HG03521 (cell line): ENCODE results near the gene LGR5.

ENCODE experiments used
- ATAC-seq: cut with Tn5 transposase; IDR thresholded peaks from one replicate; pipeline ENCODE4 v1.9.1; 2021; ENCODE audit warnings: mild to moderate bottlenecking, moderate library complexity; ENCODE audit not compliant: unreplicated experiment

Gene LGR5, protein sequence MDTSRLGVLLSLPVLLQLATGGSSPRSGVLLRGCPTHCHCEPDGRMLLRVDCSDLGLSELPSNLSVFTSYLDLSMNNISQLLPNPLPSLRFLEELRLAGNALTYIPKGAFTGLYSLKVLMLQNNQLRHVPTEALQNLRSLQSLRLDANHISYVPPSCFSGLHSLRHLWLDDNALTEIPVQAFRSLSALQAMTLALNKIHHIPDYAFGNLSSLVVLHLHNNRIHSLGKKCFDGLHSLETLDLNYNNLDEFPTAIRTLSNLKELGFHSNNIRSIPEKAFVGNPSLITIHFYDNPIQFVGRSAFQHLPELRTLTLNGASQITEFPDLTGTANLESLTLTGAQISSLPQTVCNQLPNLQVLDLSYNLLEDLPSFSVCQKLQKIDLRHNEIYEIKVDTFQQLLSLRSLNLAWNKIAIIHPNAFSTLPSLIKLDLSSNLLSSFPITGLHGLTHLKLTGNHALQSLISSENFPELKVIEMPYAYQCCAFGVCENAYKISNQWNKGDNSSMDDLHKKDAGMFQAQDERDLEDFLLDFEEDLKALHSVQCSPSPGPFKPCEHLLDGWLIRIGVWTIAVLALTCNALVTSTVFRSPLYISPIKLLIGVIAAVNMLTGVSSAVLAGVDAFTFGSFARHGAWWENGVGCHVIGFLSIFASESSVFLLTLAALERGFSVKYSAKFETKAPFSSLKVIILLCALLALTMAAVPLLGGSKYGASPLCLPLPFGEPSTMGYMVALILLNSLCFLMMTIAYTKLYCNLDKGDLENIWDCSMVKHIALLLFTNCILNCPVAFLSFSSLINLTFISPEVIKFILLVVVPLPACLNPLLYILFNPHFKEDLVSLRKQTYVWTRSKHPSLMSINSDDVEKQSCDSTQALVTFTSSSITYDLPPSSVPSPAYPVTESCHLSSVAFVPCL

DNA sequence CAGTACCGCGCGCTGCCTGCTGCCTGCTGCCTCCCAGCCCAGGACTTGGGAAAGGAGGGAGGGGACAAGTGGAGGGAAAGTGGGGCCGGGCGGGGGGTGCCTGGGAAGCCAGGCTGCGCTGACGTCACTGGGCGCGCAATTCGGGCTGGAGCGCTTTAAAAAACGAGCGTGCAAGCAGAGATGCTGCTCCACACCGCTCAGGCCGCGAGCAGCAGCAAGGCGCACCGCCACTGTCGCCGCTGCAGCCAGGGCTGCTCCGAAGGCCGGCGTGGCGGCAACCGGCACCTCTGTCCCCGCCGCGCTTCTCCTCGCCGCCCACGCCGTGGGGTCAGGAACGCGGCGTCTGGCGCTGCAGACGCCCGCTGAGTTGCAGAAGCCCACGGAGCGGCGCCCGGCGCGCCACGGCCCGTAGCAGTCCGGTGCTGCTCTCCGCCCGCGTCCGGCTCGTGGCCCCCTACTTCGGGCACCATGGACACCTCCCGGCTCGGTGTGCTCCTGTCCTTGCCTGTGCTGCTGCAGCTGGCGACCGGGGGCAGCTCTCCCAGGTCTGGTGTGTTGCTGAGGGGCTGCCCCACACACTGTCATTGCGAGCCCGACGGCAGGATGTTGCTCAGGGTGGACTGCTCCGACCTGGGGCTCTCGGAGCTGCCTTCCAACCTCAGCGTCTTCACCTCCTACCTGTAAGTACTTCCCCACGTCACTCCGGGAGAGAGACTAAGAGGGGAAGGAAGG lies at the start of gene LGR5:
TSS of gene LGR5 (plus strand) at position 186 of the 732 bp plus-strand sequence. CDS start at position 469, 283 bp downstream.
- peak; percentile 37 for ATAC-seq

DNA sequence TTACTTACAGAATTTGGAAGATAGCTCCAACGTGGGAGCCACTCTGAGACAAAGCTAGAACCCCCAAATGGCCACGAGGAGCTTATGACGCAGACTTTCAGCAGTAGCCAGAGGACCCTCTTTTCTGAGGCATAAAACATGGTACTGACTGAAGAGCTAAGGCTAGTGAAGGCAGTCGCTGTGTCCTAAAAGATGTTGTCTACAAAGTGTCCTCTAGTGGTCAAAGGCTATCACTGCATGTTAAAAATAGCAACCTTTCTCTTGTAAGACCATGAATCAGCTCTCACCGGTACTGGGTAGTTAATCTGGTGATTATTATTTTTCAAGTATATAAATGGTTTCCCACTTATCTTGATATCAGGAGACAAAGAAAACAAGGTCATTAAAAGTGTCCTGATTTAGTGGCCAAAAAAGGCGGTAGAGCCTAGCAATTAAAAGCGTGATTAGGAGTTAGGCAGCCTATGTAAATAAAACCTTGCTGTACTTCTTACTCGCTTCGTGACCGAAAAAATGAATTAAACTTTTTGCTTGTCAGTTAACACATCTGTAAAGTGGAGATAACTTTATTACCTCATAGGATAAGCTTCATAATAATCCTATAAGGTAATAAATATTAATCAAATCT lies 47.0 kb upstream of the LGR5 start:
- peak; percentile 90 for ATAC-seq

DNA sequence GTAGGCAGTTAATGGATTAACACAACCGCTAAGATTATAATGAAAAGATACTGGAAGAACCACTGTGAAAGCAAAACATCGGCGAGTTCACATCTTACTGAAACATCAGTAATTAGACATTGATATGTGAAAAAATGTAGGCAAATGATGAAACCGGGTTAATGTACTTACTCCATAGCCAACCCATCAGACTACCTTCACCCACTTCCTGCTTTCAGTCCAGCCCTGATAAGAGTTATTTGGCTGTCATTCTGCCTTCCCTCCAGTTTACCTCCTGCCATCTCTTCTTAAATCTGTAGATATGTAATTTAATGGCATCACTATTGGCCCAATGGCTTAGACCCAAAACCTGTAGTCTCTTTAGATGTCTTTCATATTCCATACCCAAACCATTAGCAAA lies 46.0 kb upstream of the LGR5 start:
- no peak for ATAC-seq

DNA sequence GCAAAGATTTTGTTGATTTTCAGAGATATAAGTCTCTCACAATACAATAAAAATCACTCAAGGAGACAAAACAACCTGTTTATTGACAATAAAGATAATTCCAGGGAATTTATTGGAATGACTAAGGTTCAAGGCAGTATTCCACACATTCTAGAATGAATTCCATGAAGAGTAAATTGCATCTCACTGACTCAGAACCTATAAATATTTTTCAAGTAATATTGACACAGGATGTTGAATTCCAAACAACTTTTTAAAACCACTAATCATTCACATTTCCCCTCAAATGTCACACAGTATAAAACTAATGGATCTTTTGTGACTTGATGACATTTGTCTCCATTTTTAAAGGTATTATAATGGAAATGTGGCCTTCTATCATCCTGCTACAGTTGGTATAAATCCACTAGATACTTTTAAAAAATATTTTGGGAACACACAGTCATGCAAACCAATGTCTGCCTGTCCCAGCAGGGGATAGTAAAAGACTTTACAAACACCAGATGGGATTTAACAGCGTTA lies 42.1 kb upstream of the LGR5 start:
- ATAC-seq = no peak

DNA sequence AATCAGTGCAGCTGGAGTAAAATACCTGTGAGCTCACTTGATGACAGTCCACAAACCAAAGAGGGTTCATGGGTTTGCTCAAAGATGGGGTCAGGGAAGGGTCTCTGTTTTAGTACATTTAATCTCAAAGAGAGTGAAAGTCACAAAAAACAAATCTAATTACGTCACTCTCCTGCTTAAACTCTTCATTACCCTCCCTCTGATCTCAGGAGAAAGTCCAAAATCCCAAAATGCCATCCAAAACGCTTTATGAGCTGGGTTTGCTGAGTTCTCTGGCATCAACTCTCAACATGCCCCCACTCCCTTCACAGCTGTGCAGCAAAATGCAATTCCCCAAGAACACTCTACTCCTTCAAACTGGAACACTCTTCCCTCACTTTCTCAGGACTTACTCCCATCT lies 40.4 kb upstream of the LGR5 start:
- no peak for ATAC-seq

DNA sequence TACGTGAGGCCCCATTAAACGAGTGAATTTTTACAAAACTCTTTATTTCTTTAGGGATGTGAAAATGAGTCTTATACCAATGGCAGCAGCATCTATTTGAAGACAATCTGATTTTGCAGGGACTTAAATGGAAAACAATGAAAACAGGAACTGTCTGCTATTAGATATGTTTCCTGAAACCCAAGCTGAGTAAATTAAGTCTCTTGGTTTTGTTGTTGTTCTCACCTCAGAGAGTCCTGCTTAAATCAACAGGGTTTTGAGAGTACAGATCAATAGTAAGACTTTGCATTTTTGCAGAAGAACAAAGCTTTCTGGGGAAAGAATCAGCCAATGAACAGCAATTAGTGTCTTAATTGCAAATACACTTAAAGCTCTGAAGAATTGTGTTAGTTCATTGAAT lies 39.1 kb upstream of the LGR5 start:
- no peak for ATAC-seq

DNA sequence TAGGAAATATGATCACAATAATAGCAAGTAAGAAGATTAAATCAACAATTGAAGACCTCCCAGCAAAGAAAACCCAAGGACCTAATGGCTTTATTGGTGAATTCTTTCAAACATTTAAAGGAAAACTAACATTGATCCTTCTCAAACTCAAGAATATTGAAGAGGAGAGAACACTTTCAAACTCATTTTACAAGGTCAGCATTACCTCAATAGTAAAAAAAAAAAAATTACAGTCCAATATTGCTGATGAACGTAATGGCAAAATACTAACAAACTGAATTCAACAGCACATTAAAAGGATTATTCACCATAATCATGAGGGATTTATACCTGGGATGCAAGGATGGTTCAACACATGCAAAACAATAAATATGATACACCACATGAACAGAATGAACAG lies 33.7 kb upstream of the LGR5 start:
- ATAC-seq = no peak

DNA sequence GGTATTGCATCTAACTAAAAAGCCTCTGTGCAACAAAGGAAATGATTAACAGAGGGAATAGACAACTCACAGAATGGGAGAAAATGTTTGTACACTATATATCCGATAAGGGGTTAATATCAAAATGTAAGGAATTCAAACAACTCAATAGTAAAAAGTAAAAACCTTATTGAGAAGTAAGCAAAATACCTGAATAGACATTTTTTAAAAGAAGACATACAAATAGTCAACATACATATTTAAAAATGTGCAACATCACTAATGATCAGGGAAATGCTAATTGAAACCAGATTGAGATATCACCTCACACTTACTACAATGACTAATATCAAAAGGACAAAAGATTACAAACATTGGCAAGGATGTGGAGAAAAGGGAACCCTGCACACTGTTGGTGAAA lies 31.9 kb upstream of the LGR5 start:
- no peak for ATAC-seq

DNA sequence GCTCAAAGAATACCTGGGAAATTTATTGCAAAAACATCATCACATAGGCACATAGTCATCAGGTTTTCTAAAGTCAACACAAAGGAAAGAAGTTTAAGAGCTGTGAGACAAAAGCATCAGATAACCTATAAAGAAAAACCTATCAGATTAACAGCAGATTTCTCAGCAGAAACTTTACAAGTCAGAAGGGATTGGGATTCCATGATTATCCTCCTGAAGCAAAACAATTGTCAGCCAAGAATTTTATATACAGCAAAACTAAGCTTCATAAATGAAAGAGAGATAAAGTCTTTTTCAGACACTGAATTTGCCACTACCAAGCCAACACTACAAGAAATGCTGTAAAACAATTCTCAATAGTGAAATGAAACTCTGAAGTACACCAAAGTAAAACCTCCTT lies 28.8 kb upstream of the LGR5 start:
- no peak for ATAC-seq

DNA sequence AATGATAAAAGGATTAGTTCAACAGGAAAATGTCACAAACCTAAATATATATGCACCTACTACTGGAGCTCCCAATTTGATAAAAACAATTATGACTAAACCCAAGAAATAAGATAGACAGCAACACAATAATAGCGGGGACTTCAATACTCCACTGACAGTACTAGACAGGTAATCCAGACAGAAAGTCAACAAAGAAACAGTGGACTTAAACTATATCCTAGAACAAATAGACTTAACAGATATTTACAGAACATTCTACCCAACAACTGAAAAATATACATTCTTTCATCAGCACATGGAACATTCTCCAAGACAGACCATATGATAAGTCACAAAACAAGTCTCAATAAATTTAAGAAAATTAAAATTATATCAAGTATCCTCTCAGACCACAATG lies 28.0 kb upstream of the LGR5 start:
- no peak for ATAC-seq

DNA sequence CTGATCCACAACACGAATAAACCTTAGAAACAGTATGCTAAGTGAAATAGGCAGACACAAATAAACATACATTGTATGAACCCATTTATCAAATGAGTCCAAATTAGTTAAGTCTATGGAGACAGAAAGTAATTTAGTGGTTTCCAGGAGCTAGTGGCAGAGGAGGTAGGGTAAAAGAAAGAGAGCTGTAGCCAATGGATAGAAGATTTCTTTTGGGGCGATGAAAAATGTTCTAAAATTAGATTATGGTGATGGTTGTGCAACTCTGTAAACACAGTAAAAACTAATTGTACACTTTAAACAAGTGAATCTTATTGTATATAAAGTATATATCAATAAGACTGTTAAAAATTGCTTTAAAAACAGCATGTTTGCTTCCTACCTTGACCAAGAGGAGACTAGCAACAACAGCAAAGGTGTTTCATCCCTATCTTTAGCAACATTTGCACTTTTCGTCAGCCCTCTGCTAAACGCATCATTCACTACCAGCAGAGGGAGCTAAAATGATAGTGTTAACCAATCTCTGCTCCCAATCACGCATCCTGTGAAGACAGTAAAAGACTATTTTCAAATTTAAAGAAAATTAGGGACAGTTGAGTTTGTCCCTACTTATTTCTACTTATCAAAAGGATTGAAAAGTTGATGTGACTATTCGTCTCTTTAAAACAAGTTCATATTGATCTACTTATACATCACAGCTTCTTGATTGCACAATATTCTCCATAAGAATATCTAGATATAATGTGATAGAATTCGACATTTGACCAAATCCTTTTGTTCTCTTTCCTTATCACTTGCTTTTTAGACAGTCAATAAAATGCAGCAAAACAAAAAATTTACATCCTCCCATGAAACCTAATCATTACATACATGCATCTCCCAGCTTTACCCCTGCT lies 24.0 kb upstream of the LGR5 start:
- ATAC-seq = peak; percentile 83

DNA sequence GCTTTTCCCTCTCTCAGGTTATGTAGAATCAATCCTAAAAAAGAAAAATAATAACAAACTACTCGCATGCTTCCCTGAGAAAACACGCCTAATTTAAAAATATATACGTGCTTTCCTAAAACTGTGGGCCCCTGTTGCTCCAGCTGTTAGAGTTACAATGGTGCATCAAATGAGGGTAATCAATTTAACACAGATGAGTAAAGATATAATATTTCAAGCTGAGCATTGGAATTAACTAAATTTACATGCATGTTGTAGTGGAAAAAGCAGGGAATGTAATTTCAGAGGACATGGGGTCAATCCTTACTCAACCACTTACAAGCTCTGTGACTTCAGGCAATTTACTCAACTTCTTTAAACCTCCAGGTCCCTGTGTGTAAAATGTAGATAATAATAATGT lies 22.4 kb upstream of the LGR5 start:
- no peak for ATAC-seq

DNA sequence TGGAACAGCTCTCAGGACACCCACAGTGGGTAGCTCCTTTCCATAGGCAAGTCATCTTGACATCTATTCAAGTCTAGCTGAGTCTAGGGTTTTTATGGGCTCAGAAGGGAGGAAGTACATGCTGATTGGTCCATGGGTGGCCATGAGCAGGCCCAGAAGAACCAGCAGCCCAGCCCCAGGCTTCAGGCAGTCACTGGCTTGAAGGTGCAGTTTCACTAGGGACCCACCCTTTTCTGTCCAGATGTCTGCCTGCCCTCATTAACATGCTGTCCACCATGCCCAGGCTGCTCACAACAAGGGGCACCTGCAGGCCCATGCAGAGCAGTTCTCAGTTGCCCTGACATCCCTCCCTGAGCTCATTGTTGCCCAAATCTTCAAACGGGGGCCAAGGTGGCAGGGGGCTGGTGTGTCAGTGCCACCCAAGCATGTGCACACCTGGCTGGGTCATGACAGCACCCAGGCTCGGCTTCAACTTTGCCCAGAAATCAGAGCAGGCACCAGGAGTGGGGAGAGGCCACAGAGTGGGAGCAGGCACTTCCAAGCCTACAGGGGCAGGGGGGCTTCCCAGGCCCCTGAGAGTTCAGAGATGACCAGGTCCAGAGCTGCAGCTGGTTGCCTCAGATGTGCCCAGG lies 18.7 kb upstream of the LGR5 start:
- no peak for ATAC-seq

DNA sequence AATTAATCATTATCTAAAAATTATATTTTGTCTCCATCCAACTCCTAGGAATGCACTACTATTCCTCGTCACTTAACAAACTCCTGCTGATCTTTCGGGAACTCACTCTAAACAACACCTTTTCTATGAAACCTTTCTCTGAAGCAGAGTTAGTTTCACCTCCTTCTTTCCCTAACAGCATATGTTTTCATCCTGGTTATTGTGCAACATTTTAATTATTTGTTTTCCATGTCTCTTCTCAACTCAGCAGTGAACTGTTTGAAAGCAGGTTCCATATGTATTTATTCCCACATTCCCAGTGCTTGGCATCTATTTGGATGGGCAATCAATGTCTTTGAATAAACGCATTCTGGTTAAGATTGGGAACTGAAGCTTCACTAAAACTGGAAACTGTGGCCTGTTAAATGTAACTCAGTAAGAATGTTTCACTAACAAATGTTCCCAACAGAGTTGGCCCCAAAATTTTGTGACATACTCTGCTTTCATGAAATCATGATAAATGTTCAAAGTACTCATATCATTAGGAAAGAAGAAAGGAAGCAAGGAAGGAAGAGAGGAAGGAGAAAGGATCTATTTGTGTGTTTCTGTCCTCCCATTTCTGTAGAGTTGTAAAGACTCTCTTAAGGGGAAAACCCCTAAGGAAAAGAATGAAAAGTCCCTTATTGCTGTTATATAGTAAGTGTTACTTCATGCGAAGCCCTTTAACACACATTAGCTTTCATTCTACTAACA lies 13.9 kb upstream of the LGR5 start:
- ATAC-seq = no peak

DNA sequence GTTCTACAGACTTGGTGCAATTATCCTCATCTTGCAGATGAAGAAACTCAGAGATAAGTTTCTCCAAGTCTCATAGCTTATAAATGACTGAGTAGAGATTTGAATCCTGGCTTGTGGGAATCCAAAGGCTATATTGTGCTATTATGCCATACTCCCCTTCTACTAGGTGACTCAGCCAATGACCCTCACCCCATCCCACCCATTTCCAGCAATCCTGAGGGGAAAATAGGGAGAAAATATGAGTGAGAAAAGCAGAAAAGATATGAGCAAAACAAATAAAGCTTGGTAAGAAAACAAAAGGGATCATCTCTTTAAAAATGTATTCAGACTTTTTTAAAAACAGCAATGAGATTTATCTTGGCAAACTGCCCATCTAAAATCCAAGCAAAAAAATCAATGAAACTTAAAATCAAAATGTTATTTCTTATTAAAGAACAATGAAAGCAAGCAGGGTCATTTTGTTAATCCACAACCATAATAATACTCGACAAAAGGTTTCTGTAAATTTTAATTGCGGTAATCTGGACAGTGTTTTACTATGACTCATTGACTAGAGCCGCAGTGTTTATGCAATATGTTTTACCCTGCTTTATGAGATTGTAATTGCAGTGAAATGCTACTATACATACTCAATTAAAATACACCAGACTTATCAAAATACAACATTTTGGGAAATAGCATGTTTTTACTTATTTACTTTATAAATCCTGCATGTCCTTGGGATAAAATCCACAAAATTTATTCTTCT lies 13.1 kb upstream of the LGR5 start:
- ATAC-seq = no peak

DNA sequence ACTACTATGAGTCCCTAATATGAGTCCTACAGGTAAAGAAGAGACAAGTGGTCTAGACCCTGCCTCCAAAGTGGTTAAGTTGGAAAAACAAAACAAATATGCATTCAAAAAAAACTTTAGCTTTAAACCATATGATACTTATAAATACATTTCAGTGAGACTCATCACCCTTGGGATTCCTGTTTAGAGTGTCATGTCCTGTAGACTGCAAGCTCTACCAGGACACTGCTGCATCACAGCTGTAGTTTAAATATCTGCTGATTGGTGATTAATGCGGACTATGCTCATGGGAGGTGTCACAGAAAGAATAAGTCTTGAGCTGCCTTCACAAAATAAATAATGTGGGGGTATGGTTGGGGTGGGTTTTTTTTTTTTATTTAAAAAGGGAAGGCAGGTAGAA lies 8.8 kb upstream of the LGR5 start:
- no peak for ATAC-seq

DNA sequence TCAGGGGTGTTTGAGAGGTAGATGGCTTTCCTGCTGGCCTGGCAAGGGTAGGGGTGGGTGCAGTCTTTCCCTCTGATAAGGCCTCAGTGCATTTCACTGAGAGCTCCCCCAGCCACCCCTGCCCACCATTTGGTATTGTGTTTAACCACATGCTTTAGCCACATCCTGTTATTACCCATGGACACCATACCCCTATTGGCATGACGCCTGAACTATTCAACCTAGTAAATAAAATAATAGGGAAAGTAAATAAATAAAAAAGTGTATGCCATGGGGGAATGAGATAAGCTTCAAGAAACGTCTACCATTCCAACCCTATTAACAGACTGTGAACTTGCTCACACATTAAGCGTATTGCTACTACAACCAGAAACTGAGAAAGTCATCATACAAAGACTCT lies 7.6 kb upstream of the LGR5 start:
- no peak for ATAC-seq

DNA sequence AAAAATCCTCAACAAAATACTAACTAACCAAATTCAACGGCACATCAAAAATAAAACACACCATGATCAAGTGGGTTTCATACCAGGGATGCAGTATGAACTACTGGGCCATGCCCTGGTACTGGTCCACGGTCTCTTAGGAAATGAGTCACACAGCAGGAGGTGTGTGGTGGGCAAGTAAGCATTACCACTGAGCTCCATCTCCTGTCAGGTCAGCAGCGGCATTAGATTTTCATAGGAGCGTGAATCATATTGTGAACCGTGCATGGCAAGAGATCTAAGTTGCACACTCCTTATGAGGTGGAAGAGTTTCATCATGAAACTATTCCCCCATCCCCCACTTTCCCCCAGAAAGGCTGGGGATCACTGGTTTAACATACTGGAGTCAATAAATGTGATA lies 6.7 kb upstream of the LGR5 start:
- ATAC-seq = no peak
